NCI-H2227 treated with DMSO at 0.1 percent for 48 hours (cell line): Measurements from ENCODE around the gene CNTN2.

ENCODE experiments used
- DNase-seq: peaks from one replicate; lab custom pipeline; 2025; lab: John Stamatoyannopoulos, UW

Gene CNTN2, protein sequence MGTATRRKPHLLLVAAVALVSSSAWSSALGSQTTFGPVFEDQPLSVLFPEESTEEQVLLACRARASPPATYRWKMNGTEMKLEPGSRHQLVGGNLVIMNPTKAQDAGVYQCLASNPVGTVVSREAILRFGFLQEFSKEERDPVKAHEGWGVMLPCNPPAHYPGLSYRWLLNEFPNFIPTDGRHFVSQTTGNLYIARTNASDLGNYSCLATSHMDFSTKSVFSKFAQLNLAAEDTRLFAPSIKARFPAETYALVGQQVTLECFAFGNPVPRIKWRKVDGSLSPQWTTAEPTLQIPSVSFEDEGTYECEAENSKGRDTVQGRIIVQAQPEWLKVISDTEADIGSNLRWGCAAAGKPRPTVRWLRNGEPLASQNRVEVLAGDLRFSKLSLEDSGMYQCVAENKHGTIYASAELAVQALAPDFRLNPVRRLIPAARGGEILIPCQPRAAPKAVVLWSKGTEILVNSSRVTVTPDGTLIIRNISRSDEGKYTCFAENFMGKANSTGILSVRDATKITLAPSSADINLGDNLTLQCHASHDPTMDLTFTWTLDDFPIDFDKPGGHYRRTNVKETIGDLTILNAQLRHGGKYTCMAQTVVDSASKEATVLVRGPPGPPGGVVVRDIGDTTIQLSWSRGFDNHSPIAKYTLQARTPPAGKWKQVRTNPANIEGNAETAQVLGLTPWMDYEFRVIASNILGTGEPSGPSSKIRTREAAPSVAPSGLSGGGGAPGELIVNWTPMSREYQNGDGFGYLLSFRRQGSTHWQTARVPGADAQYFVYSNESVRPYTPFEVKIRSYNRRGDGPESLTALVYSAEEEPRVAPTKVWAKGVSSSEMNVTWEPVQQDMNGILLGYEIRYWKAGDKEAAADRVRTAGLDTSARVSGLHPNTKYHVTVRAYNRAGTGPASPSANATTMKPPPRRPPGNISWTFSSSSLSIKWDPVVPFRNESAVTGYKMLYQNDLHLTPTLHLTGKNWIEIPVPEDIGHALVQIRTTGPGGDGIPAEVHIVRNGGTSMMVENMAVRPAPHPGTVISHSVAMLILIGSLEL

GRCh38 chr1:205042911-205043806 is at the start of gene CNTN2:
Gene CNTN2 (plus strand): TSS chr1:205043212. CDS start chr1:205053186, 9,974 bp downstream.
- peak; percentile 57 for DNase-seq

GRCh38 chr1:204994086-204994862 is 48.7 kb upstream of the CNTN2 start:
- no peak for DNase-seq

GRCh38 chr1:204996981-204997380 is 46.0 kb upstream of the CNTN2 start:
- DNase-seq, result no peak

GRCh38 chr1:204997591-204998355 is 45.2 kb upstream of the CNTN2 start:
- DNase-seq, result no peak

DNA sequence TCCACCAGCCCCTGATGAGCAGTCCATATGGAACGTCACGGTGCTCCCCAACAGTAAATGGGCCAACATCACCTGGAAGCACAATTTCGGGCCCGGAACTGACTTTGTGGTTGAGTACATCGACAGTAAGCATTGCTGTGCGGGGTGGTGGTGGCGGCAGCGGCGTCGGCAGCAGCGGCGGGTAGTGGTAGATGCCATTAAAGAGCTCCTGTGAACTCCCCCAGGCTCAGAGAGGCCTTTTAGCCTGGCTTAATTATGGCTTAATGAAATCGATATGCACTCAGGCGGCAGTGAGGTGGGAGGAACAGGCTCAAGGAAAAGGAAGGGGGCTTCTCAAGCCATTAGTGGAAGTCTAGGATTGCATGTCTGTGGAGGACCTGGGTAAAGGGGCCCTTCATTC is 41.9 kb upstream of the CNTN2 start:
- no peak for DNase-seq

GRCh38 chr1:205002705-205003104 is 40.3 kb upstream of the CNTN2 start:
- no peak for DNase-seq

DNA sequence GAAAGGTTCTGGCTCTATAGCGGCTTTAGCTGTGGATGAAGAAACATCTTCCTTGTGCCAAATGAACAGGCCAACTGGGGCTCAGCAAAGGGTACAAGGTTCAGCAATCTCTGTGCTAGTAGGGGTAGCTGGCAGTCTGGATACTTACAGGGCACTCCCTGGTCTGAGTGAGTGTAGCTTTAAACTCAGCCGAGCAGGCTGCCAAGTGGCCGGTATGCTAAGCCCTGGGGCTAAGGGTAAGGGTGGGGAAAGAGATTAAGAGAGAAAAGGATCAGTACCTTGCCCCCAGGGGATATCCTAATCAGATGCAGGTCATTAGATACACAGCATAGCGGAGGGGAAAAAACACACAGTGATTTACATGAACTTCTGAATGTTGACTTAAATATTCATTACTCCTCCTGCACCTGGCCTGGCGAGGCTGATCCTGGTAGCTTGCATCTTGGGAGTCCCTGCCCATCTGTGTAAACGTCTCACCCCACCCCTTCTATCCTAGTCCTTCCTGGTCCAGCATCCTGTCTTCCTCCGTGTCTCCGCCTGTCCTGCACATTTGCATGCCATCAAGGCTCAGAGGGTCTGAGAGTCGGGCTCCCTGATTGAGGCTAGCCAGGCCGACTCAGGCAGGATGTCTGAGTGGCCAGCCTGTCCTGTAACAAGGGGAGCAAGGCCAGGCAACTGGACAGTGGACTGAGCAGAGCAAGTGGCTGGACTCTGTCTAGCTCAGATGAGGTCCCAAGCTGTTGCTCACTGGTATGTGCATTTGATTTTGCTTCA is 39.5 kb upstream of the CNTN2 start:
- DNase-seq, result no peak

DNA sequence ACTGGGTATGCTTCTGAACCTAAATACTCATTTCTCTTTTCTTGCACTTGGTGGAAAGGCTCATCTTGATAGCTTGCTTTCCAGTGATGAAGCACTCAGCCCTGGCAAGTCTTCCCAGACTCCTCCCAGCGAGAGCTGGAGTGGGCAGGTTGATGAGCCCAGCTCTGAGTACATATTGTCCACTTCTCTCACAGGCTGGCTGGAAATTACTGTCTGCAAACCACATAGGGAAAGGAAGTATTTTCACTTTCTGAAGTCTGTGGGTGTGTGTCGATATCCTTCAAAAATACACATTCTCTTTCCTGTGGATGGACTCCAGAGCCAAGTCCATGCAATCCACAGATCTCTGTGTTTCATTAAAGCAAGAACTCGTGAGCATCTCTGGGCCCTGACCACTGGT is 38.7 kb upstream of the CNTN2 start:
- DNase-seq, result no peak

DNA sequence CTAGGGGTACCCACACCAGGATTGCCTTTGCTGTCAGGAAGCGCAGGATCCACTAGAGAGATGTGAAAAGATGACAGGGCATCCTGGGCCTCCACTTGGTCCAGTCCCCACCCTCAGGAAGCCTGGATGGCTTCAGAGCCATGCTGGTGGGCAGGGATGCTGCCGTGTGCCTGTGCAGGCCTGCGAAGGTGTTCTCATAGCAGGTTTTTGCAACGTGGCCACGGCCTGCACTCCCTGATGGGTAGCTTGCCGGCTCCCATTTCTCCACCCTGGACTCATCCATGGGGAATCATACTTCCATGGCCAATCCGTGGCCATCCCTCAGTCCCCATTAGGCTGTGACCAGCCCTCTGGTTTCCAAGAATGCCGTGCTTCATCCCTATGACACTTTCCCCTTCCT is 34.1 kb upstream of the CNTN2 start:
- no peak for DNase-seq

GRCh38 chr1:205009670-205010069 is 33.3 kb upstream of the CNTN2 start:
- DNase-seq, result peak; percentile 78

GRCh38 chr1:205012391-205013140 is 30.4 kb upstream of the CNTN2 start:
- DNase-seq, result no peak

GRCh38 chr1:205013683-205014367 is 29.2 kb upstream of the CNTN2 start:
- no peak for DNase-seq

DNA sequence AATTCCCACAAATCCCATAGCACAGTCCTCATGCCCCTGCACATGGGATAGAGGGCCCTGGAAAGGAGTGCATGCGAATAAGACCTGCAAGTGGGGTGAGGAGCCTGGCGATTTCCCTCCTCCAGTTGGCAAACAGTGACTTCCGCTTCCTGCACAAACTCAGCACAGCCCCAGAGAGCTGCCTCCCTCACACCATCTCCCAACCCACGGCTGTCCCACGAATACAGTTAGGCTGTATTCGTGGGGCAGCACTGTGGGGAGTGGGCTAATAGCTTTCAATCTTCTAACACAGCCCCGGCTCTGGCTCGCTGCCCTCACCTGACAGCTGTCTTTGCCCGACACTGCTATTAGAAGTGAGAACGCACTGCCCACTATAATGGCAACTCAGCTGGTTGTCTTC is 28.2 kb upstream of the CNTN2 start:
- no peak for DNase-seq

- no peak for DNase-seq
Measured at GRCh38 chr1:205015241-205015640, 27.8 kb upstream of the CNTN2 start.

DNA sequence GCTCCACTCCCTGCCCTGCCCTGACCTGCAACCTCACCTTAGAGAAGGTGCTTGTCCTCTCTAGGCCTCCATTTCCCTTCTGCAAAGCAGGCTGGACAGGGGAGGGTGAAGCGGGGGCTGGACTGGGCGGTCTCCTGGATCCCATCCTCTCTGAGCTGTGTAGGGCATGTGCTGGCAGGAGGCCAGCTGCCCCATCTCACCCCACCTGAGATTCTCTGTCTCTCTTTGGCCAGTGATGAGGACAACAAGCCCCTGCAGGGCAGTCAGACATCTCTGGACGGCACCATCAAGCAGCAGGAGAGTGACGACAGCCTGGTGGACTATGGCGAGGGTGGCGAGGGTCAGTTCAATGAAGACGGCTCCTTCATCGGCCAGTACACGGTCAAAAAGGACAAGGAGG is 26.9 kb upstream of the CNTN2 start:
- no peak for DNase-seq

- no peak for DNase-seq
Measured at GRCh38 chr1:205016584-205016983, 26.4 kb upstream of the CNTN2 start.

DNA sequence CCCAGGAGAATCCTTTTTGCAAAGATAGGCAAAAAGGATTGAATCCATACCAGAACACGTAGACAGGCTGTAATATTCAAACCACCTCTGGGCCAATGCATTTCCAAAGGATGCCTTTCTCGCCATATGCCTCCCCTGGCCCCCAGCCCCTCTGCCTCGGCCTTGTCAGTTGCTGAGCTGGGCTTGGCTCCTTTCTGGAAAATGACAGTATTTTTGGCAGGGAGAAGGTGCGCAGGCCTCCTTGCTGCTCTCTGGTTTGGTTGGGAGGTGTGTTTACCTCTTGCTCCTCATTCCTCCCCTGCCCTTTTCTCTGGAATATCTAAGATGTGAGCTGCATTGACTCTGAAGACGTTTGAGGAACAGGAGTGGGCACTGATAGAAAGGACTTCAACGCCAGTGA is 26.0 kb upstream of the CNTN2 start:
- no peak for DNase-seq

GRCh38 chr1:205017766-205018165 is 25.2 kb upstream of the CNTN2 start:
- DNase-seq, result no peak
